MCF 10A (cell line): Measurements from ENCODE around the gene TMEM170B. TPM values are rescaled to one million over a fixed set of nuclear protein-coding genes. Genes with fewer than 3 reads are reported as not detected.

Experiments used
- BruUV-seq: library from RNA; stranded (reverse); fragments of 400-500 nt; replicated peaks from 2 replicates; lab custom pipeline; 2021; lab: Mats Ljungman, UMichigan
- CTCF ChIA-PET: fragments of 300-600 bp; sonication (Branson Sonifier 250); formaldehyde crosslinking; extraction: SDS; loops from one replicate; lab custom pipeline; 2021; ENCODE audit warnings: antibody characterized with exemption, inconsistent platforms; lab: Yijun Ruan, JAX
- POLR2A ChIA-PET: fragments of 300-600, 350-650 bp; sonication (Branson Sonifier 250); formaldehyde crosslinking; extraction: SDS; loops from one replicate; lab custom pipeline; 2020; ENCODE audit warnings: antibody characterized with exemption, inconsistent platforms; lab: Yijun Ruan, JAX
- DNase-seq: peaks from one replicate; pipeline ENCODE4 v3.0.0-alpha.2; 2018; ENCODE audit not compliant: unreplicated experiment
- H3K27ac Mint-ChIP-seq: one replicate; pipeline ENCODE4 v1.8.0; 2022; ENCODE audit warnings: mild to moderate bottlenecking, low read depth, mixed read lengths; ENCODE audit not compliant: unreplicated experiment
- H3K27me3 Mint-ChIP-seq: one replicate; pipeline ENCODE4 v1.8.0; 2022; ENCODE audit warnings: mixed read lengths; ENCODE audit not compliant: insufficient read depth, unreplicated experiment
- H3K36me3 Mint-ChIP-seq: one replicate; pipeline ENCODE4 v1.8.0; 2022; ENCODE audit warnings: mild to moderate bottlenecking, moderate library complexity, mixed read lengths; ENCODE audit not compliant: insufficient read depth, unreplicated experiment
- H3K4me1 Mint-ChIP-seq: one replicate; pipeline ENCODE4 v1.8.0; 2022; ENCODE audit warnings: mixed read lengths; ENCODE audit not compliant: insufficient read depth, unreplicated experiment
- H3K4me3 Mint-ChIP-seq: one replicate; pipeline ENCODE4 v1.8.0; 2022; ENCODE audit warnings: mild to moderate bottlenecking, moderate library complexity, mixed read lengths; ENCODE audit not compliant: unreplicated experiment
- H3K9me3 Mint-ChIP-seq: one replicate; pipeline ENCODE4 v1.8.0; 2022; ENCODE audit warnings: mixed read lengths; ENCODE audit not compliant: unreplicated experiment
- CTCF ChIP-seq: fragments of 200-600 bp; IDR thresholded peaks from one replicate; pipeline ENCODE4 v1.8.0; 2022; ENCODE audit warnings: antibody characterized with exemption, mild to moderate bottlenecking; ENCODE audit not compliant: unreplicated experiment
- intact Hi-C: fragments of 100-400 bp; cut with micrococcal nuclease; formaldehyde crosslinking; loops from 2 replicates; pipeline ENCODE4 v1.14.1; 2022
- total RNA-seq: library from RNA; stranded (reverse); gene quantifications from 2 replicates; pipeline ENCODE4 v1.2.3, GENCODE V29; 2022

Gene TMEM170B
- total RNA-seq, 1 experiment from 2014 or later, result 0.70 TPM

- no peak for DNase-seq
- BruUV-seq, result no TSS peak
- ChIA-PET CTCF (interaction anchor here (0.5 to 4.3 kb wide), 22 partner anchors 8 to 1312 kb away, joined by 3 to 23 read pairs (median 4); partner anchors contain the start of gene EDN1), POLR2A (no interaction called here)
- Mint-ChIP-seq H3K9me3 (no peaks in the 10 kb centered on the region), H3K4me1 (no peaks in the 10 kb centered on the region), H3K27me3 (no peaks in the 10 kb centered on the region), H3K27ac (no peak overlapping the region), H3K4me3 (no peak overlapping the region), H3K36me3 (no peaks in the 10 kb centered on the region)
- no peak for TF ChIP-seq CTCF
- intact Hi-C loops, result loop anchor here (2.0 kb wide), 1 partner anchor 1023 kb away; no protein-coding TSS in a partner anchor
These were observed 46.7 kb downstream of the TMEM170B start for GRCh38 chr6:11584244-11584643.

- H3K27ac Mint-ChIP-seq, result no peak overlapping the region
- peak; percentile 60 for TF ChIP-seq CTCF
- no peaks in the 10 kb centered on the region for H3K4me1 Mint-ChIP-seq
- intact Hi-C loops, result loop anchor here (1.0 to 5.0 kb wide), 6 partner anchors 72 to 1309 kb away; no protein-coding TSS in a partner anchor
- H3K27me3 Mint-ChIP-seq, result no peaks in the 10 kb centered on the region
- H3K9me3 Mint-ChIP-seq, result no peaks in the 10 kb centered on the region
- DNase-seq, result peak; percentile 61
- H3K36me3 Mint-ChIP-seq, result no peaks in the 10 kb centered on the region
- H3K4me3 Mint-ChIP-seq, result no peak overlapping the region
- POLR2A ChIA-PET, result no interaction called here
- CTCF ChIA-PET, result interaction anchor here (0.6 to 4.3 kb wide), 19 partner anchors 8 to 1327 kb away, joined by 3 to 23 read pairs (median 4); partner anchors contain the start of gene EDN1
- BruUV-seq, result no TSS peak
These were observed 48.0 kb downstream of the TMEM170B start for GRCh38 chr6:11585426-11586016.

- TF ChIP-seq CTCF, result no peak
- Mint-ChIP-seq H3K9me3 (no peaks in the 10 kb centered on the region), H3K4me3 (no peak overlapping the region), H3K27ac (no peak overlapping the region), H3K4me1 (no peaks in the 10 kb centered on the region), H3K36me3 (no peaks in the 10 kb centered on the region), H3K27me3 (no peaks in the 10 kb centered on the region)
- no peak for DNase-seq
- BruUV-seq, result no TSS peak
- ChIA-PET POLR2A (no interaction called here), CTCF (interaction anchor here (0.5 to 4.3 kb wide), 10 partner anchors 7 to 1306 kb away, joined by 3 to 23 read pairs (median 4); partner anchors contain the start of gene EDN1)
- intact Hi-C loops, result loop anchor here (5.0 kb wide), 2 partner anchors 71 to 561 kb away; no protein-coding TSS in a partner anchor
These were observed 48.6 kb downstream of the TMEM170B start for GRCh38 chr6:11586117-11586516.

GRCh38 chr6:11586536-11586935 lies 49.0 kb downstream of the TMEM170B start:
- POLR2A ChIA-PET, result interaction anchor here (0.7 kb wide), 1 partner anchor 921 kb away, joined by 3 read pairs; no protein-coding TSS in a partner anchor
- CTCF ChIA-PET, result interaction anchor here (0.5 to 4.3 kb wide), 12 partner anchors 9 to 1306 kb away, joined by 3 to 23 read pairs (median 4); partner anchors contain the start of gene EDN1
- no peak for TF ChIP-seq CTCF
- no peaks in the 10 kb centered on the region for H3K27me3 Mint-ChIP-seq
- BruUV-seq, result no TSS peak
- H3K9me3 Mint-ChIP-seq, result no peaks in the 10 kb centered on the region
- intact Hi-C loops, result loop anchor here (5.0 kb wide), 2 partner anchors 71 to 561 kb away; no protein-coding TSS in a partner anchor
- no peaks in the 10 kb centered on the region for H3K36me3 Mint-ChIP-seq
- H3K27ac Mint-ChIP-seq, result peak overlapping the region; percentile 51
- H3K4me1 Mint-ChIP-seq, result no peaks in the 10 kb centered on the region
- H3K4me3 Mint-ChIP-seq, result no peak overlapping the region
- DNase-seq, result no peak
